Measurements from ENCODE around the gene STRADB.
"Not testable (repeated sequence)": the region's sequence is repeated elsewhere in the genome, so short reads cannot be mapped to it uniquely, and the experiment has no call there.

STRADB gene

GRCh38 chr2:201452922-201453643 lies 1.5 kb downstream of the STRADB start:
- DNase-seq, result no peak
- in situ Hi-C loops (cut with HindIII; ENCODE audit: low pct_ligation_motif_present, low pct_unique_long_range_greater_than_20kb, low sequenced_read_pairs), result no loop called here

GRCh38 chr2:201458381-201458780 lies 6.8 kb downstream of the STRADB start:
- in situ Hi-C loops (cut with HindIII; ENCODE audit: low pct_ligation_motif_present, low pct_unique_long_range_greater_than_20kb, low sequenced_read_pairs), result no loop called here

GRCh38 chr2:201460532-201460931 lies 9.0 kb downstream of the STRADB start:
- DNase-seq, result no peak
- in situ Hi-C loops (cut with HindIII; ENCODE audit: low pct_ligation_motif_present, low pct_unique_long_range_greater_than_20kb, low sequenced_read_pairs), result no loop called here

More at GRCh38 chr2:201458381-201458780, 6.8 kb downstream of the STRADB start:
- DNase-seq, result no peak

- no peak for DNase-seq
- in situ Hi-C loops (cut with HindIII; ENCODE audit: low pct_ligation_motif_present, low pct_unique_long_range_greater_than_20kb, low sequenced_read_pairs), result no loop called here
Measured at GRCh38 chr2:201464547-201464946, 13.0 kb downstream of the STRADB start.

GRCh38 chr2:201465524-201465971 lies 14.0 kb downstream of the STRADB start:
- no peak for DNase-seq
- in situ Hi-C loops (cut with HindIII; ENCODE audit: low pct_ligation_motif_present, low pct_unique_long_range_greater_than_20kb, low sequenced_read_pairs), result no loop called here

- DNase-seq, result no peak
Measured at GRCh38 chr2:201466050-201466675, 14.6 kb downstream of the STRADB start.

GRCh38 chr2:201467666-201468065 lies 16.1 kb downstream of the STRADB start:
- in situ Hi-C loops (cut with HindIII; ENCODE audit: low pct_ligation_motif_present, low pct_unique_long_range_greater_than_20kb, low sequenced_read_pairs), result no loop called here
- DNase-seq, result no peak

More at GRCh38 chr2:201466050-201466675, 14.6 kb downstream of the STRADB start:
- in situ Hi-C loops (cut with HindIII; ENCODE audit: low pct_ligation_motif_present, low pct_unique_long_range_greater_than_20kb, low sequenced_read_pairs), result no loop called here

GRCh38 chr2:201470821-201471731 lies 19.5 kb downstream of the STRADB start:
- no peak for DNase-seq
- in situ Hi-C loops (cut with HindIII; ENCODE audit: low pct_ligation_motif_present, low pct_unique_long_range_greater_than_20kb, low sequenced_read_pairs), result no loop called here

GRCh38 chr2:201471732-201472393 lies 20.3 kb downstream of the STRADB start:
- no peak for DNase-seq
- in situ Hi-C loops (cut with HindIII; ENCODE audit: low pct_ligation_motif_present, low pct_unique_long_range_greater_than_20kb, low sequenced_read_pairs), result no loop called here

- DNase-seq, result no peak
- in situ Hi-C loops (cut with HindIII; ENCODE audit: low pct_ligation_motif_present, low pct_unique_long_range_greater_than_20kb, low sequenced_read_pairs), result no loop called here
Measured at GRCh38 chr2:201472411-201472810, 20.9 kb downstream of the STRADB start.

GRCh38 chr2:201482543-201482942 lies 31.0 kb downstream of the STRADB start:
- in situ Hi-C loops (cut with HindIII; ENCODE audit: low pct_ligation_motif_present, low pct_unique_long_range_greater_than_20kb, low sequenced_read_pairs), result no loop called here
- DNase-seq, result no peak

- DNase-seq, result no peak
- in situ Hi-C loops (cut with HindIII; ENCODE audit: low pct_ligation_motif_present, low pct_unique_long_range_greater_than_20kb, low sequenced_read_pairs), result no loop called here
Measured at GRCh38 chr2:201483342-201483741, 31.8 kb downstream of the STRADB start.

GRCh38 chr2:201483758-201484157 lies 32.2 kb downstream of the STRADB start:
- in situ Hi-C loops (cut with HindIII; ENCODE audit: low pct_ligation_motif_present, low pct_unique_long_range_greater_than_20kb, low sequenced_read_pairs), result not testable (repeated sequence)

GRCh38 chr2:201484805-201485204 lies 33.3 kb downstream of the STRADB start:
- no peak for DNase-seq
- in situ Hi-C loops (cut with HindIII; ENCODE audit: low pct_ligation_motif_present, low pct_unique_long_range_greater_than_20kb, low sequenced_read_pairs), result no loop called here

More at GRCh38 chr2:201483758-201484157, 32.2 kb downstream of the STRADB start:
- DNase-seq, result not testable (repeated sequence)

GRCh38 chr2:201490291-201490690 lies 38.8 kb downstream of the STRADB start:
- in situ Hi-C loops (cut with HindIII; ENCODE audit: low pct_ligation_motif_present, low pct_unique_long_range_greater_than_20kb, low sequenced_read_pairs), result no loop called here
- DNase-seq, result no peak

- in situ Hi-C loops (cut with HindIII; ENCODE audit: low pct_ligation_motif_present, low pct_unique_long_range_greater_than_20kb, low sequenced_read_pairs), result no loop called here
- DNase-seq, result no peak
Measured at GRCh38 chr2:201496785-201497184, 45.2 kb downstream of the STRADB start.

- in situ Hi-C loops (cut with HindIII; ENCODE audit: low pct_ligation_motif_present, low pct_unique_long_range_greater_than_20kb, low sequenced_read_pairs), result no loop called here
- DNase-seq, result no peak
Measured at GRCh38 chr2:201500534-201500933, 49.0 kb downstream of the STRADB start.

- in situ Hi-C loops (cut with HindIII; ENCODE audit: low pct_ligation_motif_present, low pct_unique_long_range_greater_than_20kb, low sequenced_read_pairs), result no loop called here
- no peak for DNase-seq
Measured at GRCh38 chr2:201502713-201503112, 51.2 kb downstream of the STRADB start.

GRCh38 chr2:201507725-201508124 lies 56.2 kb downstream of the STRADB start:
- DNase-seq, result no peak
- in situ Hi-C loops (cut with HindIII; ENCODE audit: low pct_ligation_motif_present, low pct_unique_long_range_greater_than_20kb, low sequenced_read_pairs), result no loop called here
